Vagina (tissue), 2 donors: ENCODE data around the gene TRIB2. TPM values are rescaled to one million over a fixed set of nuclear protein-coding genes. Genes with fewer than 3 reads are reported as not detected.

Experiments used
- DNase-seq, 2 donors: peaks; one replicate each; pipeline ENCODE4 v3.0.0-alpha.2; 2017; ENCODE audit errors: extremely low spot score in 2 of 2
- H3K27ac ChIP-seq: fragments of 200-600 bp; sonication (generic); one replicate; pipeline ENCODE4 v1.5.1; 2019
- H3K27me3 ChIP-seq: fragments of 200-600 bp; sonication (generic); one replicate; pipeline ENCODE4 v1.5.1; 2019
- H3K36me3 ChIP-seq, 2 donors: fragments of 200-600 bp; sonication (generic); one replicate each; pipeline ENCODE4 v1.5.1; 2017 to 2019
- H3K4me1 ChIP-seq: fragments of 200-600 bp; sonication (generic); one replicate; pipeline ENCODE4 v1.5.1; 2019
- H3K4me3 ChIP-seq, 2 donors: fragments of 200-600 bp; sonication (generic); 1 replicate in 1 of 2; 2 replicates in 1 of 2; pipeline ENCODE4 v1.5.1; 2016 to 2019
- H3K9me3 ChIP-seq: fragments of 200-600 bp; sonication (generic); one replicate; pipeline ENCODE4 v1.5.1; 2019
- POLR2A ChIP-seq, 2 donors: fragments of 450-650 bp; IDR thresholded peaks; one replicate each; pipeline ENCODE4 v1.6.1; 2017; ENCODE audit warnings: antibody characterized with exemption in 2 of 2, mild to moderate bottlenecking in 2 of 2, moderate library complexity in 2 of 2
- POLR2AphosphoS5 ChIP-seq, 2 donors: sonication (generic); formaldehyde crosslinking; IDR thresholded peaks; one replicate each; pipeline ENCODE4 v1.9.0; 2017; ENCODE audit warnings: antibody characterized with exemption in 2 of 2, mild to moderate bottlenecking in 2 of 2, low read depth in 1 of 2; ENCODE audit not compliant: insufficient read depth in 1 of 2
- intact Hi-C: fragments of 100-400 bp; cut with DNase I; formaldehyde crosslinking; loops from one replicate; pipeline ENCODE4 v1.15.1; 2023
- total RNA-seq: library from RNA; depleted of rRNA; stranded (reverse); fragments of >200 nt; gene quantifications from one replicate; pipeline ENCODE4 v1.2.3, GENCODE V29; 2016
- TF ChIP-seq, protein P1 (sequence below), 3 experiments: fragments of 450-650 bp in 2 of 3; fragments of 200-600 bp in 1 of 3; sonication (generic) in 1 of 3; IDR thresholded peaks; one replicate each; pipeline ENCODE4 v1.5.1; 2017 to 2019; ENCODE audit warnings: antibody characterized with exemption in 3 of 3, mild to moderate bottlenecking in 2 of 3, moderate library complexity in 2 of 3

Gene TRIB2
- total RNA-seq, 1 donor from 2014 or later: 64.8 TPM

DNA sequence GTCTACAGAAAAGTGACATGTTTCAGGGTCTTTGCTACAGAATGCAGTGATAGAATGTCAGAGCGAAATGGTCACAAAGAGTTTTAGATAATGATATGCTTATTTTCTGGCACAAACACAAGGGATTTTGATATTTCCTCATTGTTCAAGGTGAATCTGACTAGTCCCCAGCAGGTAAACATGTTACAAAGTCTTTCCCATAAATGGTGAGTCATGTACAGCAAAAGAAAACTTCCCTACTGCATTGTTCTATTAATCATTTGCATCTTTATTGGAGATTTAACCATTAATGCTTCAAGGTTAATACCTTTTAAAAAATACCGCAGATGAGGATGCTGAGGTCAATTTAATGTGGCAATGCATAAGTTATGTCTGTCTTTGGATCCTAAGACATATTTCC is 19.1 kb upstream of the TRIB2 start:
- no peak overlapping the region for H3K4me3 ChIP-seq
- intact Hi-C loops: no loop called here
- no peaks in the 10 kb centered on the region for H3K36me3 ChIP-seq
- no peak overlapping the region for H3K27ac ChIP-seq
- H3K9me3 ChIP-seq: no peaks in the 10 kb centered on the region
- no peak for TF ChIP-seq POLR2A (IDR thresholded peaks at IDR 0.05)
- TF ChIP-seq POLR2AphosphoS5 (IDR thresholded peaks at IDR 0.05; ENCODE audit: insufficient read depth in 1 of 2, low read depth in 1 of 2): no peak
- TF ChIP-seq, protein P1, sequence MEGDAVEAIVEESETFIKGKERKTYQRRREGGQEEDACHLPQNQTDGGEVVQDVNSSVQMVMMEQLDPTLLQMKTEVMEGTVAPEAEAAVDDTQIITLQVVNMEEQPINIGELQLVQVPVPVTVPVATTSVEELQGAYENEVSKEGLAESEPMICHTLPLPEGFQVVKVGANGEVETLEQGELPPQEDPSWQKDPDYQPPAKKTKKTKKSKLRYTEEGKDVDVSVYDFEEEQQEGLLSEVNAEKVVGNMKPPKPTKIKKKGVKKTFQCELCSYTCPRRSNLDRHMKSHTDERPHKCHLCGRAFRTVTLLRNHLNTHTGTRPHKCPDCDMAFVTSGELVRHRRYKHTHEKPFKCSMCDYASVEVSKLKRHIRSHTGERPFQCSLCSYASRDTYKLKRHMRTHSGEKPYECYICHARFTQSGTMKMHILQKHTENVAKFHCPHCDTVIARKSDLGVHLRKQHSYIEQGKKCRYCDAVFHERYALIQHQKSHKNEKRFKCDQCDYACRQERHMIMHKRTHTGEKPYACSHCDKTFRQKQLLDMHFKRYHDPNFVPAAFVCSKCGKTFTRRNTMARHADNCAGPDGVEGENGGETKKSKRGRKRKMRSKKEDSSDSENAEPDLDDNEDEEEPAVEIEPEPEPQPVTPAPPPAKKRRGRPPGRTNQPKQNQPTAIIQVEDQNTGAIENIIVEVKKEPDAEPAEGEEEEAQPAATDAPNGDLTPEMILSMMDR (IDR thresholded peaks at IDR 0.05): no peak
- H3K27me3 ChIP-seq: no peaks in the 10 kb centered on the region
- no peak for DNase-seq
- peaks cover 11% of the 10 kb centered on the region for H3K4me1 ChIP-seq

GRCh38 chr2:12700989-12701388 is 15.7 kb upstream of the TRIB2 start:
- H3K4me1 ChIP-seq: peaks cover 36% of the 10 kb centered on the region
- no peaks in the 10 kb centered on the region for H3K27me3 ChIP-seq
- intact Hi-C loops: no loop called here
- no peak overlapping the region for H3K4me3 ChIP-seq
- TF ChIP-seq POLR2AphosphoS5 (IDR thresholded peaks at IDR 0.05; ENCODE audit: insufficient read depth in 1 of 2, low read depth in 1 of 2): no peak
- TF ChIP-seq POLR2A (IDR thresholded peaks at IDR 0.05): no peak
- TF ChIP-seq, protein P1 (IDR thresholded peaks at IDR 0.05): no peak
- H3K36me3 ChIP-seq: no peaks in the 10 kb centered on the region
- no peak overlapping the region for H3K27ac ChIP-seq
- DNase-seq: no peak
- no peaks in the 10 kb centered on the region for H3K9me3 ChIP-seq

DNA sequence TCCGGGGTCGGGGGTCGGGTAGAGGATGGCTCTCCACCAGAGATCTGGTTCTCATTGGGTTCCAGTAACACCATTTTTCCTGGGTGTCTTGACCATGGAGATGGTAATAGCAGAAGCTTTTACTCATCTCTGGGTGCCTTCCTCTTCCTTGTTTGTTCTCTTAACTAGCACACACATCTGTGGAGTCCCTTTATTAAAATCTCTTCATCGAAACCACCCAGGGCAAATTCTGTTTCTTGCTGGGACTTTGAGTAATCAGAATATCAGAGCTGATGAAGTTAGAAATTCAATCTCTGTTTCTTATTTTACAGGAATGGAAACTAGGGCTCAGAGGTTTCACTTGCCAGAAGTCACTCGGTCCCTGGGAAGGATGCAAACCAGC is 15.0 kb upstream of the TRIB2 start:
- Histone ChIP-seq H3K4me1 (peaks cover 36% of the 10 kb centered on the region), H3K36me3 (no peaks in the 10 kb centered on the region), H3K27me3 (no peaks in the 10 kb centered on the region), H3K9me3 (no peaks in the 10 kb centered on the region), H3K27ac (no peak overlapping the region), H3K4me3 (no peak overlapping the region)
- TF ChIP-seq, protein P1 (IDR thresholded peaks at IDR 0.05): no peak
- TF ChIP-seq POLR2AphosphoS5 (IDR thresholded peaks at IDR 0.05; ENCODE audit: insufficient read depth in 1 of 2, low read depth in 1 of 2): no peak
- no peak for TF ChIP-seq POLR2A (IDR thresholded peaks at IDR 0.05)
- intact Hi-C loops: no loop called here
- no peak for DNase-seq

- H3K27ac ChIP-seq: no peak overlapping the region
- H3K9me3 ChIP-seq: no peaks in the 10 kb centered on the region
- no peaks in the 10 kb centered on the region for H3K27me3 ChIP-seq
- no peaks in the 10 kb centered on the region for H3K36me3 ChIP-seq
- no peak overlapping the region for H3K4me3 ChIP-seq
- DNase-seq: no peak
- TF ChIP-seq POLR2A (IDR thresholded peaks at IDR 0.05): no peak
- peak in 1 of 2 donors; percentile 82 for TF ChIP-seq POLR2AphosphoS5 (IDR thresholded peaks at IDR 0.05; ENCODE audit: insufficient read depth in 1 of 2, low read depth in 1 of 2)
- TF ChIP-seq, protein P1 (IDR thresholded peaks at IDR 0.05): no peak
- intact Hi-C loops: no loop called here
- H3K4me1 ChIP-seq: peaks cover 36% of the 10 kb centered on the region
Measured at GRCh38 chr2:12702168-12703121, 14.3 kb upstream of the TRIB2 start.

GRCh38 chr2:12704378-12704777 is 12.4 kb upstream of the TRIB2 start:
- Histone ChIP-seq H3K9me3 (no peaks in the 10 kb centered on the region), H3K27me3 (no peaks in the 10 kb centered on the region), H3K27ac (peak overlapping the region; percentile 31), H3K4me3 (no peak overlapping the region), H3K4me1 (peaks cover 36% of the 10 kb centered on the region), H3K36me3 (no peaks in the 10 kb centered on the region)
- TF ChIP-seq POLR2A (IDR thresholded peaks at IDR 0.05): no peak
- no peak for TF ChIP-seq POLR2AphosphoS5 (IDR thresholded peaks at IDR 0.05; ENCODE audit: insufficient read depth in 1 of 2, low read depth in 1 of 2)
- TF ChIP-seq, protein P1 (IDR thresholded peaks at IDR 0.05): no peak
- no peak for DNase-seq
- intact Hi-C loops: no loop called here
